H1 (cell line): ENCODE results near the gene CASZ1. TPM values are rescaled to one million over a fixed set of nuclear protein-coding genes. Genes with fewer than 3 reads are reported as not detected.
A peak's percentile ranks its signal among the peaks of the same experiment; 100 is the strongest.

Experiments used
- EGR1 ChIP-seq: IDR thresholded peaks from 2 replicates; pipeline ENCODE4 v1.6.1; 2011; ENCODE audit warnings: low read depth, low read length, borderline replicate concordance
- GTF2F1 ChIP-seq: IDR thresholded peaks from 2 replicates; pipeline ENCODE4 v1.6.1; 2012; ENCODE audit warnings: low read depth, low read length, improper control_type of control experiment, borderline replicate concordance
- RNF2 ChIP-seq: fragments of 200-900, 300-1000 bp; sonication (generic); IDR thresholded peaks from 2 replicates; pipeline ENCODE4 v1.7.1; 2016; ENCODE audit warnings: borderline replicate concordance, low read depth, mild to moderate bottlenecking, antibody characterized with exemption, low read length; ENCODE audit not compliant: poor library complexity, severe bottlenecking; ENCODE audit errors: missing control alignments
- SP1 ChIP-seq: IDR thresholded peaks from 2 replicates; pipeline ENCODE4 v1.6.1; 2011; ENCODE audit warnings: low read depth, low read length
- polyA plus RNA-seq, 7 experiments: library from polyadenylated mRNA; depleted of rRNA in 3 of 7; stranded (reverse) in 5 of 7; unstranded in 2 of 7; fragments of >200 nt in 5 of 7; fragments of 200-250 nt in 2 of 7; gene quantifications; 1 replicate in 5 of 7; 2 replicates in 1 of 7; 4 replicates in 1 of 7; pipeline versions ENCODE4 v1.2.1 to v1.2.3, GENCODE V29; 2011 to 2013; ENCODE audit warnings: missing spikeins in 2 of 7, mixed read lengths in 2 of 7
- total RNA-seq: library from RNA; stranded (reverse); fragmentation: NEBNext Ultra II Directional; extraction: Animal tissue kit (Norgen Biotek cat#: 25700); gene quantifications from 2 replicates; pipeline ENCODE4 v1.2.1, GENCODE V29; 2021
- TF ChIP-seq, protein P1 (sequence below): fragments of 300-600 bp; sonication (generic); IDR thresholded peaks from 2 replicates; pipeline ENCODE4 v1.7.1; 2012; ENCODE audit warnings: low read length, moderate library complexity, mild to moderate bottlenecking, inconsistent platforms; ENCODE audit not compliant: insufficient replicate concordance

The CASZ1 gene
- total and polyA plus RNA-seq, 2 of the 8 experiments (the other 6 are each of a cell fraction or from before 2014, with no cell fraction given), result 4.4 to 7.7 TPM

DNA sequence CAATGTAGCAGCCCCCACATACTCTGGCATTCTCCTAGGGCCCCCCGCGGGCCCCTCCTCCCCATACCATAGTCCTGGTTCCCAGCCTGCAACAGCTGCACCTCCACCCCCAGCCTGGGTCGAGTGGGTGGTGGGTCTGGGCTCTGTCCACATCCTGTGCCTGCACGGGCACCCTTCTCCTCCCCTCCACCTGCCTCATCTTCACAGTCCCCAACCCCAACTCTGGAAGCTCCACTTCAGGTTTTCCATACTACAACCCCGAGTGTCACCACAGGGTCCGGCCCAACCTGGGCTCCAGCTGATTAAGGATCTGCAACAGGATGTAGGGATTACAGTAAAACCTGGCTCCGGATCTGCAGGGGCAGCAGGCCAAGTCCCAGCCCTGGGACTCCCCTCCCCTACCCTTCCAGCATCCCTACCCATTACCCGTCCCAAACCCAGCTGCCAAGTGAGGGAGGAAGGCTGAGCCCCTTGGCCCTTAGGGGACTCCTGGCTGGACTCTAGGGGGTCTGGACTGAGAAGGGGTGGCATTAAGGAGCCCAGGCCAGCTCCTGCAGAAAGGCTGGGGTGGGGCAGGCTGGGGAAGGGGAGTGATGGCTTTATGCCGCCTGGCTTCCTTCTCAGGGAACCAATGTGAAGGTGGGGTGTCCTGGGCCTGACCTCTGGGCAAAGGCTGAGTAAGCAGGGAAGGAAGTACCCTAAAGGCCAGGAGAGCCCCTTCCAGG lies 116.8 kb downstream of the CASZ1 start (continued):
- TF ChIP-seq RNF2 (no peak), GTF2F1 (no peak), SP1 (peak; percentile 100), EGR1 (peak; percentile 90)
- TF ChIP-seq, protein P1, sequence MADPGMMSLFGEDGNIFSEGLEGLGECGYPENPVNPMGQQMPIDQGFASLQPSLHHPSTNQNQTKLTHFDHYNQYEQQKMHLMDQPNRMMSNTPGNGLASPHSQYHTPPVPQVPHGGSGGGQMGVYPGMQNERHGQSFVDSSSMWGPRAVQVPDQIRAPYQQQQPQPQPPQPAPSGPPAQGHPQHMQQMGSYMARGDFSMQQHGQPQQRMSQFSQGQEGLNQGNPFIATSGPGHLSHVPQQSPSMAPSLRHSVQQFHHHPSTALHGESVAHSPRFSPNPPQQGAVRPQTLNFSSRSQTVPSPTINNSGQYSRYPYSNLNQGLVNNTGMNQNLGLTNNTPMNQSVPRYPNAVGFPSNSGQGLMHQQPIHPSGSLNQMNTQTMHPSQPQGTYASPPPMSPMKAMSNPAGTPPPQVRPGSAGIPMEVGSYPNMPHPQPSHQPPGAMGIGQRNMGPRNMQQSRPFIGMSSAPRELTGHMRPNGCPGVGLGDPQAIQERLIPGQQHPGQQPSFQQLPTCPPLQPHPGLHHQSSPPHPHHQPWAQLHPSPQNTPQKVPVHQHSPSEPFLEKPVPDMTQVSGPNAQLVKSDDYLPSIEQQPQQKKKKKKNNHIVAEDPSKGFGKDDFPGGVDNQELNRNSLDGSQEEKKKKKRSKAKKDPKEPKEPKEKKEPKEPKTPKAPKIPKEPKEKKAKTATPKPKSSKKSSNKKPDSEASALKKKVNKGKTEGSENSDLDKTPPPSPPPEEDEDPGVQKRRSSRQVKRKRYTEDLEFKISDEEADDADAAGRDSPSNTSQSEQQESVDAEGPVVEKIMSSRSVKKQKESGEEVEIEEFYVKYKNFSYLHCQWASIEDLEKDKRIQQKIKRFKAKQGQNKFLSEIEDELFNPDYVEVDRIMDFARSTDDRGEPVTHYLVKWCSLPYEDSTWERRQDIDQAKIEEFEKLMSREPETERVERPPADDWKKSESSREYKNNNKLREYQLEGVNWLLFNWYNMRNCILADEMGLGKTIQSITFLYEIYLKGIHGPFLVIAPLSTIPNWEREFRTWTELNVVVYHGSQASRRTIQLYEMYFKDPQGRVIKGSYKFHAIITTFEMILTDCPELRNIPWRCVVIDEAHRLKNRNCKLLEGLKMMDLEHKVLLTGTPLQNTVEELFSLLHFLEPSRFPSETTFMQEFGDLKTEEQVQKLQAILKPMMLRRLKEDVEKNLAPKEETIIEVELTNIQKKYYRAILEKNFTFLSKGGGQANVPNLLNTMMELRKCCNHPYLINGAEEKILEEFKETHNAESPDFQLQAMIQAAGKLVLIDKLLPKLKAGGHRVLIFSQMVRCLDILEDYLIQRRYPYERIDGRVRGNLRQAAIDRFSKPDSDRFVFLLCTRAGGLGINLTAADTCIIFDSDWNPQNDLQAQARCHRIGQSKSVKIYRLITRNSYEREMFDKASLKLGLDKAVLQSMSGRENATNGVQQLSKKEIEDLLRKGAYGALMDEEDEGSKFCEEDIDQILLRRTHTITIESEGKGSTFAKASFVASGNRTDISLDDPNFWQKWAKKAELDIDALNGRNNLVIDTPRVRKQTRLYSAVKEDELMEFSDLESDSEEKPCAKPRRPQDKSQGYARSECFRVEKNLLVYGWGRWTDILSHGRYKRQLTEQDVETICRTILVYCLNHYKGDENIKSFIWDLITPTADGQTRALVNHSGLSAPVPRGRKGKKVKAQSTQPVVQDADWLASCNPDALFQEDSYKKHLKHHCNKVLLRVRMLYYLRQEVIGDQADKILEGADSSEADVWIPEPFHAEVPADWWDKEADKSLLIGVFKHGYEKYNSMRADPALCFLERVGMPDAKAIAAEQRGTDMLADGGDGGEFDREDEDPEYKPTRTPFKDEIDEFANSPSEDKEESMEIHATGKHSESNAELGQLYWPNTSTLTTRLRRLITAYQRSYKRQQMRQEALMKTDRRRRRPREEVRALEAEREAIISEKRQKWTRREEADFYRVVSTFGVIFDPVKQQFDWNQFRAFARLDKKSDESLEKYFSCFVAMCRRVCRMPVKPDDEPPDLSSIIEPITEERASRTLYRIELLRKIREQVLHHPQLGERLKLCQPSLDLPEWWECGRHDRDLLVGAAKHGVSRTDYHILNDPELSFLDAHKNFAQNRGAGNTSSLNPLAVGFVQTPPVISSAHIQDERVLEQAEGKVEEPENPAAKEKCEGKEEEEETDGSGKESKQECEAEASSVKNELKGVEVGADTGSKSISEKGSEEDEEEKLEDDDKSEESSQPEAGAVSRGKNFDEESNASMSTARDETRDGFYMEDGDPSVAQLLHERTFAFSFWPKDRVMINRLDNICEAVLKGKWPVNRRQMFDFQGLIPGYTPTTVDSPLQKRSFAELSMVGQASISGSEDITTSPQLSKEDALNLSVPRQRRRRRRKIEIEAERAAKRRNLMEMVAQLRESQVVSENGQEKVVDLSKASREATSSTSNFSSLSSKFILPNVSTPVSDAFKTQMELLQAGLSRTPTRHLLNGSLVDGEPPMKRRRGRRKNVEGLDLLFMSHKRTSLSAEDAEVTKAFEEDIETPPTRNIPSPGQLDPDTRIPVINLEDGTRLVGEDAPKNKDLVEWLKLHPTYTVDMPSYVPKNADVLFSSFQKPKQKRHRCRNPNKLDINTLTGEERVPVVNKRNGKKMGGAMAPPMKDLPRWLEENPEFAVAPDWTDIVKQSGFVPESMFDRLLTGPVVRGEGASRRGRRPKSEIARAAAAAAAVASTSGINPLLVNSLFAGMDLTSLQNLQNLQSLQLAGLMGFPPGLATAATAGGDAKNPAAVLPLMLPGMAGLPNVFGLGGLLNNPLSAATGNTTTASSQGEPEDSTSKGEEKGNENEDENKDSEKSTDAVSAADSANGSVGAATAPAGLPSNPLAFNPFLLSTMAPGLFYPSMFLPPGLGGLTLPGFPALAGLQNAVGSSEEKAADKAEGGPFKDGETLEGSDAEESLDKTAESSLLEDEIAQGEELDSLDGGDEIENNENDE, result no peak
